ENCODE measurements around the gene RALGAPA2.
A peak's percentile ranks its signal among the peaks of the same experiment; 100 is the strongest.

The RALGAPA2 gene

DNA sequence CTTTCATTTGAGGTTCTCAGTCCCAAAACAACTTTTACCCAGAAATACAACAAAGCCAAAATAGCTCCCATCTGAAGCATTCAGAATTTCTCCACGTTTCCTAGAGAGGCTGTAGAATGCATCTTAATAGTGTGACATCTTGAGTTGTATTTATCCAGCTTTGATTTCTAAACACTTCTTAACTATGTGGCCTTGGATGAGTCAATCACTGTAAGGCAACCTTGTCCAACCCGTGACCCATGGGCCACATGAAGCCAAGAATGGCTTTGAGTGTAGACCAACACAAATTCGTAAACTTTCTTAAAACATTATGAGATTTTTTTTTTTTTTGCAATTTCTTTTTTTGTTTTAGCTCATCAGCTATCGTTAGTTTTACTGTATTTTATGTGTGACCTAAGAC, 108.1 kb downstream of the RALGAPA2 start:
- H3K27ac ChIP-seq (ENCODE audit: low read length): no peak overlapping the region
- peaks cover 16% of the 10 kb centered on the region for H3K4me1 ChIP-seq (ENCODE audit: low read length)
- no peak overlapping the region for H2AFZ ChIP-seq (ENCODE audit: low read depth, low read length)
- no peak overlapping the region for H3K9ac ChIP-seq (ENCODE audit: low read length)
- H3K27me3 ChIP-seq (ENCODE audit: low read depth, low read length): no peaks in the 10 kb centered on the region
- no peak overlapping the region for H3K4me2 ChIP-seq (ENCODE audit: low read length)
- no peaks in the 10 kb centered on the region for H3K9me3 ChIP-seq (ENCODE audit: insufficient read depth, low read length)
- H3K79me2 ChIP-seq (ENCODE audit: low read length): no peaks in the 10 kb centered on the region
- H3K4me3 ChIP-seq (ENCODE audit: low read length): no peak overlapping the region
- 0 out of 2 replicates have a peak, but pooled peaks cover 3% of the 10 kb centered on the region for H4K20me1 ChIP-seq (ENCODE audit: insufficient read depth, low read length)
- no peaks in the 10 kb centered on the region for H3K36me3 ChIP-seq (replicated peaks; ENCODE audit: low read depth, low read length)
- no peak for TF ChIP-seq EZH2phosphoT487 (IDR thresholded peaks at IDR 0.05; ENCODE audit: low read depth)
- no peak for TF ChIP-seq CTCF (IDR thresholded peaks at IDR 0.05; ENCODE audit: low read depth, low read length)

GRCh38 chr20:20603339-20603990, 109.0 kb downstream of the RALGAPA2 start:
- no peak for TF ChIP-seq EZH2phosphoT487 (IDR thresholded peaks at IDR 0.05; ENCODE audit: low read depth)
- TF ChIP-seq CTCF (IDR thresholded peaks at IDR 0.05; ENCODE audit: low read depth, low read length): no peak
- no peaks in the 10 kb centered on the region for H3K36me3 ChIP-seq (replicated peaks; ENCODE audit: low read depth, low read length)
- H3K4me2 ChIP-seq (ENCODE audit: low read length): peak overlapping the region; percentile 27
- H2AFZ ChIP-seq (ENCODE audit: low read depth, low read length): no peak overlapping the region
- no peak overlapping the region for H3K9ac ChIP-seq (ENCODE audit: low read length)
- no peaks in the 10 kb centered on the region for H3K79me2 ChIP-seq (ENCODE audit: low read length)
- no peaks in the 10 kb centered on the region for H3K27me3 ChIP-seq (ENCODE audit: low read depth, low read length)
- peaks cover 16% of the 10 kb centered on the region for H3K4me1 ChIP-seq (ENCODE audit: low read length)
- peak overlapping the region; percentile 24 for H3K27ac ChIP-seq (ENCODE audit: low read length)
- 0 out of 2 replicates have a peak, but pooled peaks cover under 1% of the 10 kb centered on the region for H4K20me1 ChIP-seq (ENCODE audit: insufficient read depth, low read length)
- no peaks in the 10 kb centered on the region for H3K9me3 ChIP-seq (ENCODE audit: insufficient read depth, low read length)
- no peak overlapping the region for H3K4me3 ChIP-seq (ENCODE audit: low read length)

DNA sequence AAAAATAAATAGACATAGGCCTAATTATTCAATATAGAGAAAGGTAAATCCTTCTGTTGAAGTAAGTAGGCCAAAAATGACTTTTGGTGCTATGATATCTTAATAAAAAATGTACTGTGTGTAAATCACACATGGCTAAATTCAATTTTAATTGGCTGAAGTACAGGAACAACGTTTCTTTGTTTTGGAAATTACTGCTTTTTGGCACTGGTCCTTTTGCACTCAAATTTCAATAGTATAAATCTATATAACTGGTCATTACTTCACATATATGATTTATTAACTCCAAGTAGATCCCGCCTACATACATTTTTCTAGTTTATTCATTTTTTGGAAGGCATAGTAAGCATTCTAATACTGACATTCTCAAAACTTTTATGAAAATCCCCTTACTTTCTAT, 114.5 kb downstream of the RALGAPA2 start:
- H4K20me1 ChIP-seq (ENCODE audit: insufficient read depth, low read length): no peaks in the 10 kb centered on the region
- H3K27ac ChIP-seq (ENCODE audit: low read length): no peak overlapping the region
- no peak overlapping the region for H2AFZ ChIP-seq (ENCODE audit: low read depth, low read length)
- H3K4me2 ChIP-seq (ENCODE audit: low read length): no peak overlapping the region
- H3K27me3 ChIP-seq (ENCODE audit: low read depth, low read length): no peaks in the 10 kb centered on the region
- H3K4me1 ChIP-seq (ENCODE audit: low read length): peaks cover 8% of the 10 kb centered on the region
- TF ChIP-seq EZH2phosphoT487 (IDR thresholded peaks at IDR 0.05; ENCODE audit: low read depth): no peak
- TF ChIP-seq CTCF (IDR thresholded peaks at IDR 0.05; ENCODE audit: low read depth, low read length): no peak
- no peaks in the 10 kb centered on the region for H3K9me3 ChIP-seq (ENCODE audit: insufficient read depth, low read length)
- no peak overlapping the region for H3K9ac ChIP-seq (ENCODE audit: low read length)
- H3K4me3 ChIP-seq (ENCODE audit: low read length): no peak overlapping the region
- no peaks in the 10 kb centered on the region for H3K36me3 ChIP-seq (replicated peaks; ENCODE audit: low read depth, low read length)
- no peaks in the 10 kb centered on the region for H3K79me2 ChIP-seq (ENCODE audit: low read length)

DNA sequence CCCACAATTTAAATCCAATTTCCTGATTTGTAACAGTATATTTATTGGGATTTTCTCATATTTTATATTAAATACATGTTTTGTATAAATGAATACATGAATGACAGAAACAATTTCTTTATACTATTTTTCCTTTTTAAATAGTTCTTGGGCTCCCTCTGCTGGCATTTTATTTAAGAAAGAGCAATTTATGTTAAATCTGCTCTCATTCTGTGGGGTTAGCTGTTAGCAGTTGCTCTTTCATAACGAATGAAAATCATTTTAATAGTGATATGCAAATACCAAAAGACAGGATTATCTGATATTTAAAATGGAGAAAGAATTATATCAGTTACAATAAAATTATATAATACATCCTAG, 118.3 kb downstream of the RALGAPA2 start:
- H2AFZ ChIP-seq (ENCODE audit: low read depth, low read length): no peak overlapping the region

More for the DNA sequence above, 118.3 kb downstream of the RALGAPA2 start:
- Histone ChIP-seq H3K79me2 (ENCODE audit: low read length) (no peaks in the 10 kb centered on the region), H4K20me1 (ENCODE audit: insufficient read depth, low read length) (no peaks in the 10 kb centered on the region), H3K4me1 (ENCODE audit: low read length) (peaks cover 4% of the 10 kb centered on the region), H3K4me3 (ENCODE audit: low read length) (no peak overlapping the region), H3K27me3 (ENCODE audit: low read depth, low read length) (no peaks in the 10 kb centered on the region), H3K9me3 (ENCODE audit: insufficient read depth, low read length) (no peaks in the 10 kb centered on the region), H3K27ac (ENCODE audit: low read length) (no peak overlapping the region), H3K9ac (ENCODE audit: low read length) (no peak overlapping the region), H3K36me3 (replicated peaks; ENCODE audit: low read depth, low read length) (no peaks in the 10 kb centered on the region), H3K4me2 (ENCODE audit: low read length) (no peak overlapping the region)
- TF ChIP-seq CTCF (IDR thresholded peaks at IDR 0.05; ENCODE audit: low read depth, low read length) (peak; percentile 34; the same call in 1 of the 2 replicates), EZH2phosphoT487 (IDR thresholded peaks at IDR 0.05; ENCODE audit: low read depth) (no peak)

All from OCI-LY3 (cell line).